HG03575 (cell line): Measurements from ENCODE around the gene NUBPL.
"Not testable (repeated sequence)": the region's sequence is repeated elsewhere in the genome, so short reads cannot be mapped to it uniquely, and the experiment has no call there.

Source experiments
- ATAC-seq: cut with Tn5 transposase; IDR thresholded peaks from one replicate; pipeline ENCODE4 v1.9.1; 2021; ENCODE audit not compliant: unreplicated experiment, insufficient number of reproducible peaks, low FRiP score; ENCODE audit errors: extremely low read depth

NUBPL gene

DNA sequence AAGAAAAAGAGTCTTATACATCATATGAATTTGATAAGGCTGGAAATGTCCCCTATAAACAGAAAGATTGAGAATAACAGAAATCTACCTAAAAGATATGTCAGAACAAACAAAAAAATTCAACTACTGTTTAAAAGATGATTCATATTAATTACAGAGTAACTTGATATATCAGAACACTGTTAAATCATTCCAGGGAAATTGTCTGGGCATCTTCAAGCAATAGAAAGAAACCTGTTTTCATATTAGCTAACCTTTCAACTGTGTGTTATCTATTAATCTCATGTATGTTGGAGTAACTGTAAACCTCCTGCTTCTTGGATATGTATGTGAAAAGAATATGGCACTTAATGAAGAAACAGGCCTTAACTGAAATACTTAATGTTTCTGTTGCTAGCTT is 96.7 kb downstream of the NUBPL start:
- no peak for ATAC-seq

DNA sequence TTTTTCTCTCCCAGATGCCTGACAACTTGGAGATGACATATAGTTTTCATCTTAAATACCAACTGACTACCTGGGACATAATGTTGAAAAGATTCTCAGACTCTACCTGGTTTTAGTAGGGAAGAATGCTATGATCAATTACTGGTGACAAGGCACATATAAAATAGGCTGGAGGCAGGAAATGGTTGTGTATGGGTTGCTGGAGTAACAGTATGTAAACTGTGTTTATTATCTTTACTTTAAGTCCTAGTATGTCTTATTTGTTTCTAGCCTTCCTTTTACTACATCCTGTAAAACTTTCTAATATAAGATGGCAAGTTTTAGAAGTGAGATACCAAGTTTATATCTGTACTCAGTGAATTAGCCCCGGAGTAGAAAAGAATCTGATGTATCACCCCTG is 98.1 kb downstream of the NUBPL start:
- no peak for ATAC-seq

DNA sequence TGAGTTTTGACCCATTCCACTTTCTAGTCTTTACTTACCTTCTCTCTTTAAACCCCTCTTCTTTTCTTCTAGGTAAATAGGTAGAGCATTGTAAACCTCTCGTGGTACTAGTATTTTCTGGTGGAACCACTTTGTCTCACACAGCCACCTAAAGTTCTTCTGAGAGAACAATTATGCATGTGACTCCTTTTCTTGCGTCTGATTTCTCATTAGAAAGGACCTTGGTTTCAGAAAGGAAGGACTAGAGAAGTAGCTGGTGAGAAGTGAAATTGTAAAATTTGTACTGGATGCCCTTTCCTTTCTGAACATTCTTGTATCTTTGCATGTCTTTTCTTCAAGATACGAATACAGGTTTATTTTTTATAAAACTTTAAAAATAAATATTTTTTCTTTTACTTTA is 99.0 kb downstream of the NUBPL start:
- no peak for ATAC-seq

DNA sequence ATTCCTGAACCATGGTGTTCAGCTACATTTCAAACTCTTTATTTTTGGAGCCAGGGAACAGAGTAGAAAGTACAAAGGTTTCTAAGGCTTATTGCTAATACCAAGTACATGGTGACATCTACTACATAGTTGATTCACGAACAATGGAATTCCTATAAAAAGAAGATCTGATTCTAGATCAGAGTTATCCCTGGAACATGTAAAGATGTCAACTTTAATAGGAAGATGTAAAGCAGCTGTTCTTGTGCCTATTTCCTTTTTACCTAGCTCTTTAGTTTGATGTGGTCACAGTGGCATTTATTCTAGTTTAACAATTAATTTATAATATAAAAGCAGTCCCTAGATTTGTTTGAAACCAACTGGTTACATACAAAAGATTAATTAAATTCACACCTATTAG is 99.5 kb downstream of the NUBPL start:
- no peak for ATAC-seq

GRCh38 chr14:31668348-31668747 is 107.1 kb downstream of the NUBPL start:
- ATAC-seq: no peak

- ATAC-seq: no peak
Observed at GRCh38 chr14:31672709-31673108, 111.5 kb downstream of the NUBPL start.

DNA sequence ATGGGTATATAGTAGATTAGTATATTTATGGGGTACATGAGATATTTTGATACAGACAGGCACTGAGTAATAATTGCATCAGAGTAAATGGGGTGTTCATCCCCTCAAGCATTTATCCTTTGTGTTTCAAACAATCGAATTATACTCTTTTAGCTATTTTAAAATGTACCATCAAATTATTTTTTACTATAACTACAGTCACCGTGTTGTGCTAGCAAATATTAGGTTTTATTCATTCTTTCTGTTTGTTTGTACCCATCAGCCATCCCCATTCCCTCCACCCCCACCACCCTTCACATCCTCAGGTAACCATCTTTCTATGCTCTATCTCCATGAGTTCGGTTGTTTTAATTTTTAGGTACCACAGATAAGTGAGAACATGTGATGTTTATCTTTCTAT is 115.8 kb downstream of the NUBPL start:
- no peak for ATAC-seq

- no peak for ATAC-seq
Observed at GRCh38 chr14:31677630-31678029, 116.4 kb downstream of the NUBPL start.

- no peak for ATAC-seq
Observed at GRCh38 chr14:31678421-31679249, 117.4 kb downstream of the NUBPL start.

- no peak for ATAC-seq
Observed at GRCh38 chr14:31682768-31683167, 121.6 kb downstream of the NUBPL start.

DNA sequence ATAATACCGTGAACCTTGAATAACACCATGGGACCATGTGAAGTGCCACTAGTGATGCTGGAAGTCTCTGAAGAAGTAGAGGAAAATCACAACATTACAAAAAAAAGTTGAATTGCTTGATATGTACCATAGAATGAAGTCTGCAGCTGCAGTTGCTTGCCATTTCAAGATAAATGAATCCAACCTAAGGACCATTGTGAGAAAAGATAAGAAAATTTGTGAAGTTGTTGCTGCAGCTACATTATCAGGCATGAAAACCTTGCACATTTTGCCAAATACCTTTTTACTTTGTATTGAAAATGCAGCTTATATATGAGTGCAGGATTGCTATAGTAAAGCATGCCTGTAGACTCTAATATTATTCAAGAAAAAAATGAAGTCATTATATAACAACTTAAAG is 126.5 kb downstream of the NUBPL start:
- ATAC-seq: no peak

- ATAC-seq: no peak
Observed at GRCh38 chr14:31690056-31690455, 128.9 kb downstream of the NUBPL start.

- no peak for ATAC-seq
Observed at GRCh38 chr14:31692376-31692781, 131.2 kb downstream of the NUBPL start.

DNA sequence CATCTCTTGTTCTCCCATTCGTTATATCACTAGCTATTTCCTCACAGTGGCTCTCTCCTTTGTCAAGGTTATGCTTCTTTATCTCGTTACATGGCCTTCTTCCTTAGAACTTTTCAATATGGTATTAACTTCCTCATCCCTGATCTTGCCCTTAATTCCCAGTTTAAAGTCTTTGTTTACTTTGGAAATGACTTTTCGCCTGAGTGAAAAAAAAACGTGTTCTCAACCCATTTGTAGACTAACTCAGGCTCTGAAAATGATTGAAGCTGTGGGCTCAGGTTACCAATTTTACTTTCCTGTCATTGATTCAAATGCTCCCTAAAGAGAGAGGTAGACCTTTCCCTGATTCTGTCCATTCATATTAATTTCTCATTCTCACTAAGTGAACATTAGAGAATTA is 135.2 kb downstream of the NUBPL start:
- no peak for ATAC-seq

DNA sequence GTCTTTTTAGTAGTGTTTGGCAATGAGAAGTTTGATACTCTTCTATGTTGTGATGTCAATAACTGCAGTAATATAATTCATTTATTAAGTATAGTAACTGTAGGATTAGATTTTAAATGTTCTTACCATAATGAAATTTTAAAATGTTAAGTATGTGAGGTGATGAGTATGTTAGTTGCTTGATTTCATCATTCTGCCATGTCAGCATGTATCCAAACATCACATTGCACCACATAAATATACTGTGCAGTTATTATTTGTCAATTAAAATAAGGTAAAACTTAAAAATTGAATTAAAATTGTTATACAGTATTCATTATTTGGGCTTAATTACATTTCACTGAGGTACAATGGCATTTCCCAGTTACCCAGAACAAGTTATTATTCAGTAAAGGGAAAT is 138.6 kb downstream of the NUBPL start:
- no peak for ATAC-seq

DNA sequence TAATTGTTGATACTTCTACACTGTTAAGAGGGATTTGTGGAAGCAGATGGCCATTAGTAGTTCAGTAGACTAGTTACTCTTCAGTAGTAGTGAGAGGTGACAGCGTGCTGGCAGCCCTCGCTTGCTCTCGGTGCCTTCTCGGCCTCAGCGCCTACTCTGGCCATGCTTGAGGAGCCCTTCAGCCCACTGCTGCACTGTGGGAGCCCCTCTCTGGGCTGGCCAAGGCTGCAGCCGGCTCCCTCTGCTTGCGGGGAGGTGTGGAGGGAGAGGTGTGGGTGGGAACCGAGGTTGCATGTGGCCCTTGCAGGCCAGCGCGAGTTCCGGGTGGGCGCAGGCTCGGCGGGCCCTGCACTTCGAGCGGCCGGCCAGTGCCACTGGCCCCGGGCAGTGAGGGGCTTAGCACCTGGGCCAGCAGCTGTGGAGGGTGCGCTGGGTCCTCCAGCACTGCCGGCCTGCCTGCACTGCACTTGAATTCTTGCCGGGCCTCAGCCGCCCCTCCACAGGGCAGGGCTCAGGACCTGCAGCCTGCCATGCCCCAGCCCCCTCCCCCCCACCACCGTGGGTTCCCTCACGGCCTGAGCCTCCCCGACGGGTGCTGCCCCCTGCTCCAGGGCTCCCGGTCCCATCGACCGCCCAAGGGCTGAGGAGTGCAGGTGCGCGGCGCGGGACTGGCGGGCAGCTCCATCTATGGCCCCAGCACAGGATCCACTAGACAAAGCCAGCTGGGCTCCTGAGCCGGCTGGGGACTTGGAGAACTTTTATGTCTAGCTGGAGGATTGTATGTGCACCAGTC is 139.3 kb downstream of the NUBPL start:
- ATAC-seq: no peak

GRCh38 chr14:31702130-31702529 is 140.9 kb downstream of the NUBPL start:
- no peak for ATAC-seq

DNA sequence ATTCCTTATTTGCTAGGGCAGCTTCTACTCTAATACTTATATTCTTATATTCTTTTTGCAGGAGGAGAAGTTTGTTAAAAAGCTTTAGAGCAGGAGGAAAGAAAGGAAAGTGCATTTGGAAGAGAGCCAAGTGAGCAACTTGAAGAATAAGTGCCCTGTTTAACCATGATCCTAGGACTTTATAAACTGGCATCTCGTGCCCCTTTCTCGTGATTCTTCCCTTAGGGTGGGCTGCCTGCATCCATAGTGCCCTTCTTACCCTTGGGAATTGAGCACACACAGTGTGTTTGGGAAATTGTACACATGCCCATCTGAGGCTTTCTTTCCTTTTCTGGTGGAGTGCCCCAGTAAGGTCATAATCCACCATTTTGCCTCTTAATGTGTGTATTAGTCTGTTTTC is 141.9 kb downstream of the NUBPL start:
- no peak for ATAC-seq

- ATAC-seq: no peak
Observed at GRCh38 chr14:31705731-31706130, 144.5 kb downstream of the NUBPL start.

- not testable (repeated sequence) for ATAC-seq
Observed at GRCh38 chr14:31708661-31709060, 147.5 kb downstream of the NUBPL start.
